ENCODE measurements around the gene ELMOD3.
"Not testable (repeated sequence)": the region's sequence is repeated elsewhere in the genome, so short reads cannot be mapped to it uniquely, and the experiment has no call there.

Gene ELMOD3

GRCh38 chr2:85401464-85401805 is 46.9 kb downstream of the ELMOD3 start:
- no peak for DNase-seq

GRCh38 chr2:85401844-85402243 is 47.3 kb downstream of the ELMOD3 start:
- DNase-seq, result no peak

- peak in 6 of 14 donors; percentile 41 to 75 (median 54) for DNase-seq
Observed at GRCh38 chr2:85405201-85406059, 50.9 kb downstream of the ELMOD3 start.

GRCh38 chr2:85409845-85410583 is 55.4 kb downstream of the ELMOD3 start, which contains the start of gene CAPG:
TSS of gene CAPG (minus strand) at chr2:85410366. CDS start at chr2:85402145, 8,221 bp downstream.
- peak in 5 of 14 donors; percentile 23 to 57 (median 33) for DNase-seq

GRCh38 chr2:85410584-85411404 is 56.2 kb downstream of the ELMOD3 start:
- peak in 1 of 14 donors; percentile 57 for DNase-seq

- DNase-seq, result no peak
Observed at GRCh38 chr2:85411405-85411748, 56.8 kb downstream of the ELMOD3 start.

- peak in 2 of 14 donors; percentile 27 for DNase-seq
Observed at GRCh38 chr2:85413592-85414420, 59.2 kb downstream of the ELMOD3 start.

GRCh38 chr2:85414421-85414759 is 59.8 kb downstream of the ELMOD3 start:
- DNase-seq, result not testable (repeated sequence)

- DNase-seq, result no peak
Observed at GRCh38 chr2:85414761-85415553, 60.4 kb downstream of the ELMOD3 start.

- DNase-seq, result no peak
Observed at GRCh38 chr2:85415980-85416650, 61.5 kb downstream of the ELMOD3 start.

- DNase-seq, result peak in 13 of 14 donors; percentile 57 to 97 (median 89)
Observed at GRCh38 chr2:85418132-85419008, 63.8 kb downstream of the ELMOD3 start, which contains the start of gene SH2D6. TSS of gene SH2D6 (plus strand) at chr2:85418714. CDS start at chr2:85429466, 10,752 bp downstream.

- peak in 1 of 14 donors; percentile 65 for DNase-seq
Observed at GRCh38 chr2:85419009-85419675, 64.6 kb downstream of the ELMOD3 start.

GRCh38 chr2:85420536-85421259 is 66.1 kb downstream of the ELMOD3 start:
- peak in 13 of 14 donors; percentile 73 to 94 (median 85) for DNase-seq

- peak in 4 of 14 donors; percentile 29 to 68 (median 62) for DNase-seq
Observed at GRCh38 chr2:85421260-85422071, 66.9 kb downstream of the ELMOD3 start.

- no peak for DNase-seq
Observed at GRCh38 chr2:85422072-85422457, 67.5 kb downstream of the ELMOD3 start.

GRCh38 chr2:85423525-85423924 is 69.0 kb downstream of the ELMOD3 start:
- DNase-seq, result no peak

- DNase-seq, result no peak
Observed at GRCh38 chr2:85425588-85425987, 71.0 kb downstream of the ELMOD3 start.

All from C1 segment of cervical spinal cord (tissue), 14 donors.